ENCODE measurements around the gene CAMTA1.
"Not testable (repeated sequence)": the region's sequence is repeated elsewhere in the genome, so short reads cannot be mapped to it uniquely, and the experiment has no call there.

The CAMTA1 gene

DNA sequence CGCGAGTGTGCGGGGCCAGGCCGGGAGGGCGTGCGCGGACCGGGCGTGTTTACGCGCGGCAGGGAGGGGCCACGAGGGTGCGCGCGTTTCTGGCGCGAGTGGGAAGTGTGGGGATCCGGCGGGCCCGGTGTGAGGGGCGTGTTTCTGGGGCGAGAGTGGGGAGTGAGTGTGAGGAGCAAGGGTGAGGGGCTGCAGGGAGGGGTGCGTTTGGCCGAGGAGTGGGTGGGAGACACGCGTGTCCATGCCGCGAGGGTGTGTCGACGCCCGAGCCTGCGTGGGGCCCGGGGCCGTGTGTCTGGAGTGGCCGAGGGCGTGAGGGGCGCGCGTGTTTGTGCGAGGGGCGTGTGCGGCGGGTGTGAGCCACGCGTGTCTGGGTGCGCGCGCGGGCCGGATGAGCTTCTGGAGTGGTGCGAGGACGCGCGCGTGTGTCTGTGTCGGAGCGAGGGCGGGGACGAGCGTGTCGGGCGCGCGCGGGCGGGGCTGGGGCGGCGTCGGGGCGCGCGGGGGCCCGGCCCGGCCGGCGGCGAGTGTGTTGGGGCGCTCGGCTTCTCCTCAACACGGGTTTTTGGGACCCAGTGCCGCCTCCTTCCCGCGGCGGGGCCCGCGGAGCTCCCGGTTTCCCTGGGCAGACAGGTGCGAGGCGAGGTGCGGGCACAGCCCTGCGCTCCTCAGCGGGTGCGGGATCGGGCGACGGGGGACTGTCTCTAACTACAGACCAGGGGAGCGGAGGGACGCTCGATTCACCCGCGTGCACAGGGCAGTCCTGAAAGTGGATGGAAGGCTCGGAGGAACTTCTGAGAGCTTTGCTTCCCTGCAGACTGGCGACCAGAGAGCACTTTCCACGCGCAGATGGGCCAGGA lies 920.0 kb downstream of the CAMTA1 start:
- H3K4me3 ChIP-seq (ENCODE audit: low read depth in 1 of 2, low read length in 2 of 2), result peak overlapping the region in 1 of 2 donors; percentile 62
- H3K4me1 ChIP-seq (ENCODE audit: control insufficient read depth in 1 of 2, insufficient read depth in 2 of 2, low read length in 2 of 2), result peaks cover 0 to 5% of the 10 kb centered on the region in 2 donors
- H3K9me3 ChIP-seq (ENCODE audit: control insufficient read depth in 1 of 2, low read length in 2 of 2), result no peaks in the 10 kb centered on the region
- no peak overlapping the region for H3K27ac ChIP-seq (ENCODE audit: low read length)
- H3K36me3 ChIP-seq (ENCODE audit: control insufficient read depth in 1 of 2, insufficient read depth in 2 of 2, low read length in 2 of 2), result no peaks in the 10 kb centered on the region
- no peaks in the 10 kb centered on the region for H3K27me3 ChIP-seq (ENCODE audit: low read depth, low read length)

- Histone ChIP-seq H3K4me1 (ENCODE audit: control insufficient read depth in 1 of 2, insufficient read depth in 2 of 2, low read length in 2 of 2) (peaks cover 0 to 5% of the 10 kb centered on the region in 2 donors), H3K9me3 (ENCODE audit: control insufficient read depth in 1 of 2, low read length in 2 of 2) (no peaks in the 10 kb centered on the region), H3K36me3 (ENCODE audit: control insufficient read depth in 1 of 2, insufficient read depth in 2 of 2, low read length in 2 of 2) (no peaks in the 10 kb centered on the region), H3K4me3 (ENCODE audit: low read depth in 1 of 2, low read length in 2 of 2) (peak overlapping the region in 1 of 2 donors; percentile 62), H3K27me3 (ENCODE audit: low read depth, low read length) (no peaks in the 10 kb centered on the region), H3K27ac (ENCODE audit: low read length) (no peak overlapping the region)
Observed at GRCh38 chr1:7705908-7706216, 920.6 kb downstream of the CAMTA1 start.

DNA sequence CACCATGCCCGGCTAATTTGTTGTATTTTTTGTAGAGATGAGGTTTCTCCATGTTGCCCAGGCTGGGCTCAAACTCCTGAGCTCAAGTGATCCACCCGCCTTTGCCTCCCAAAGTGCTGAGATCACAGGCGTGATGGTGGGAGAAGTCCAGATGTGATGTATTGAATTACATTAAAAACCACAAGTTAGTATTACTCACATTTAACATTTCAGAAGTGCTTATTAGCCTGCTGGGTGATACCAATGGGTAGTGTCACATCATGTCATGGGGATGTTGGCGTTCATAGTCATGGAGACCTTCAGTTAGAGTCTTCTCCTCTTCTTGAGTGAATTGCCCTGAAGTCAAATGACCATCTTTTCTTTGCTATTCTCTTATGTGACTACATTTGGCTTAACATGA lies 922.3 kb downstream of the CAMTA1 start:
- no peaks in the 10 kb centered on the region for H3K27me3 ChIP-seq (ENCODE audit: low read depth, low read length)
- peaks cover 0 to 5% of the 10 kb centered on the region in 2 donors for H3K4me1 ChIP-seq (ENCODE audit: control insufficient read depth in 1 of 2, insufficient read depth in 2 of 2, low read length in 2 of 2)
- no peaks in the 10 kb centered on the region for H3K36me3 ChIP-seq (ENCODE audit: control insufficient read depth in 1 of 2, insufficient read depth in 2 of 2, low read length in 2 of 2)
- H3K27ac ChIP-seq (ENCODE audit: low read length), result no peak overlapping the region
- no peak overlapping the region for H3K4me3 ChIP-seq (ENCODE audit: low read depth in 1 of 2, low read length in 2 of 2)
- no peaks in the 10 kb centered on the region for H3K9me3 ChIP-seq (ENCODE audit: control insufficient read depth in 1 of 2, low read length in 2 of 2)

GRCh38 chr1:7708065-7708464 lies 922.8 kb downstream of the CAMTA1 start:
- not testable (repeated sequence) for H3K4me3 ChIP-seq (ENCODE audit: low read depth in 1 of 2, low read length in 2 of 2); H3K27ac ChIP-seq (ENCODE audit: low read length); H3K9me3 ChIP-seq (ENCODE audit: control insufficient read depth in 1 of 2, low read length in 2 of 2); H3K4me1 ChIP-seq (ENCODE audit: control insufficient read depth in 1 of 2, insufficient read depth in 2 of 2, low read length in 2 of 2); H3K36me3 ChIP-seq (ENCODE audit: control insufficient read depth in 1 of 2, insufficient read depth in 2 of 2, low read length in 2 of 2); H3K27me3 ChIP-seq (ENCODE audit: low read depth, low read length)

DNA sequence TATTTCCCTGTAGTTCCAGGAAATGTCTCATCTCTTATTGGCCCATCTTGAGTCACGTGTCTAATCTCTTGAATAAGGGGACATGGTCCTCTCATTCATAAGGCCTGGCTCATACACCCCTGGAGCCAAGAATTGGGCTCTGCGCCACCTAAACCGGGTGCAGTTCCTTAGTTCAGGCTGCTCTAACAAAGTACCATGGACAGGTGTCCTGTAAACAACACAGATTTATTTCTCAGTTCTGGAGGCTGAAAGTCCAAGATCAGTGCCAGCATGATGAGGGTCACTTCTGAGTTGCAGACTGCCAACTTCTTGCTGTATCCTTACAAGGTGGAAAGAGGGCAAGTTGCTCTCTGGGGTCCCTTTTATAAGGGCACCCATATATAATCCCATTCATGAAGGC lies 925.6 kb downstream of the CAMTA1 start:
- Histone ChIP-seq H3K27ac (ENCODE audit: low read length) (no peak overlapping the region), H3K9me3 (ENCODE audit: control insufficient read depth in 1 of 2, low read length in 2 of 2) (no peaks in the 10 kb centered on the region), H3K36me3 (ENCODE audit: control insufficient read depth in 1 of 2, insufficient read depth in 2 of 2, low read length in 2 of 2) (no peaks in the 10 kb centered on the region), H3K4me3 (ENCODE audit: low read depth in 1 of 2, low read length in 2 of 2) (no peak overlapping the region), H3K27me3 (ENCODE audit: low read depth, low read length) (no peaks in the 10 kb centered on the region), H3K4me1 (ENCODE audit: control insufficient read depth in 1 of 2, insufficient read depth in 2 of 2, low read length in 2 of 2) (no peaks in the 10 kb centered on the region)

DNA sequence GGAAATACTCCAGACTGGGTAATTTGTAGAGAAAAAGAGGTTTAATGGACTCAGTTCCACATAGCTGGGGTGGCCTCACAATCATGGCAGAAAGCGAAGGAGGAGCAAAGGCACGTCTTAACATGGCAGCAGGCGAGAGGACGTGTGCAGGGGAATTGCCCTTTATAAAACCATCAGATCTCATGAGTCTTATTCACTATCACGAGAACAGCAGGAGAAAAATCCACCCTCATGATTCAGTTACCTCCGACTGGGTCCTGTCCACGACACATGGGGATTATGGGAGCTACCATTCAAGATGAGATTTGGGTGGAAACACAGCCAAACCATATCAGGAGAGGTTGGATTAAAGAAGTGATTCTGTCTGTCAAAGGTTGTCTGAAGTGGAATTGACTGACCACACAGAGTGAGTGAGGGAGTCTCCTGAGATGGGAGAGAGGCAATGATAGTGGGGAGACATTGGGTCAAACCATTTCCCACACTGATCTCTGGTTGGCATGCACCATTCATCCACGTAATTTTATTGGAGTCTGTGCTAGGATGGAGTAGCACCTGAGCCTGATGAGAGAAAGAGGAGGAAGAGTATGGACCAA lies 927.6 kb downstream of the CAMTA1 start:
- Histone ChIP-seq H3K27me3 (ENCODE audit: low read depth, low read length) (no peaks in the 10 kb centered on the region), H3K4me3 (ENCODE audit: low read depth in 1 of 2, low read length in 2 of 2) (no peak overlapping the region), H3K9me3 (ENCODE audit: control insufficient read depth in 1 of 2, low read length in 2 of 2) (no peaks in the 10 kb centered on the region), H3K36me3 (ENCODE audit: control insufficient read depth in 1 of 2, insufficient read depth in 2 of 2, low read length in 2 of 2) (no peaks in the 10 kb centered on the region), H3K27ac (ENCODE audit: low read length) (no peak overlapping the region), H3K4me1 (ENCODE audit: control insufficient read depth in 1 of 2, insufficient read depth in 2 of 2, low read length in 2 of 2) (no peaks in the 10 kb centered on the region)

DNA sequence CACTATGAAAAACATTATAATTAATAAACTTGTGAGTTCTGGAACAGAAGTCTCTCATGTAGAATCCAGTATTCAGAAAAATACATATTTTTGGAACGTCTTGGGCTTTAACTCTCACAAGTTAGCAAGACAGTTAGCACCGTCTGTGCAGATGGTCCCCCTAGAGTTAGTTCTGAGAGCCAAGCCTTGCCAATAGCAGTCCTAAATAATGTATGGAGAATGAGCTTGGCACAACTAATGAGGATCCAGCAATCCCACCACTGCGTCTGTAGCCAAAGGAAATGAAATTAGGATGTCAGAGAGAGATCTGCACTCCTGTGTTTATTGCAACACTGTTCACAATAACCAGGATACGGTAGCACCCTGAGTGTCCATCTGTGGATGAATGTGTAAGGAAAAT lies 931.3 kb downstream of the CAMTA1 start:
- H3K27ac ChIP-seq (ENCODE audit: low read length), result no peak overlapping the region
- no peaks in the 10 kb centered on the region for H3K9me3 ChIP-seq (ENCODE audit: control insufficient read depth in 1 of 2, low read length in 2 of 2)
- H3K36me3 ChIP-seq (ENCODE audit: control insufficient read depth in 1 of 2, insufficient read depth in 2 of 2, low read length in 2 of 2), result no peaks in the 10 kb centered on the region
- peaks cover 0 to 11% of the 10 kb centered on the region in 2 donors for H3K4me1 ChIP-seq (ENCODE audit: control insufficient read depth in 1 of 2, insufficient read depth in 2 of 2, low read length in 2 of 2)
- H3K27me3 ChIP-seq (ENCODE audit: low read depth, low read length), result no peaks in the 10 kb centered on the region
- no peak overlapping the region for H3K4me3 ChIP-seq (ENCODE audit: low read depth in 1 of 2, low read length in 2 of 2)

DNA sequence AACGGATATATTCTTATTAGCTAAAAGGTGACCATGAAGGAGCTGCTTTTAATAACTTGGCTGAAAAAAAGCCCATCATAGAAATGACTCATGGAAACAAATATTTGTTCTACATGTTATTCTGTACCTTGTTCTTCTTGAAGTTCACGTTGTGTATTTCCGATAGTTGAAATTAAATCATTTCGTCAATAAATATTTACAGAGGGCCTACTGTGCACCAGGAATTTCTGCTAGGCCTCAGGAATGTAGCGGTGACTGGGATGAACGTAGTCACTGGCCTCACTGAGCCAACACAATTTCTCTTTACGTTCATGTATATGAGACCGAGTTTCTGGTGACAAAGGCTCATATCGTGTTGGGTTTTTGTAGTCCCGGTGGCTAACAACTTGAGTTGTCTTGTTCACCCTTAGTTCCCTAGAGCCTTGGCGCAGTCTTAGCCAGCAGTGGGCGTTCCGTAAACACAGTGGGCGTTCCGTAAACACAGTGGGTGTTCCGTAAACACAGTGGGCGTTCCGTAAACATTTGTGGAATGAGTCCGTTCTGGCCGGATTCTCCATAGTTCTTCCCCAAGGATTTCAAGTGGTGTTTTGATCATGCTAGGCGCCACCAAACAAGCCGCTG lies 932.6 kb downstream of the CAMTA1 start:
- Histone ChIP-seq H3K4me3 (ENCODE audit: low read depth in 1 of 2, low read length in 2 of 2) (no peak overlapping the region), H3K27me3 (ENCODE audit: low read depth, low read length) (no peaks in the 10 kb centered on the region), H3K27ac (ENCODE audit: low read length) (no peak overlapping the region), H3K4me1 (ENCODE audit: control insufficient read depth in 1 of 2, insufficient read depth in 2 of 2, low read length in 2 of 2) (peaks cover 0 to 11% of the 10 kb centered on the region in 2 donors), H3K9me3 (ENCODE audit: control insufficient read depth in 1 of 2, low read length in 2 of 2) (no peaks in the 10 kb centered on the region), H3K36me3 (ENCODE audit: control insufficient read depth in 1 of 2, insufficient read depth in 2 of 2, low read length in 2 of 2) (no peaks in the 10 kb centered on the region)

- H3K27me3 ChIP-seq (ENCODE audit: low read depth, low read length), result no peaks in the 10 kb centered on the region
- H3K36me3 ChIP-seq (ENCODE audit: control insufficient read depth in 1 of 2, insufficient read depth in 2 of 2, low read length in 2 of 2), result no peaks in the 10 kb centered on the region
- no peak overlapping the region for H3K27ac ChIP-seq (ENCODE audit: low read length)
- peaks cover 0 to 11% of the 10 kb centered on the region in 2 donors for H3K4me1 ChIP-seq (ENCODE audit: control insufficient read depth in 1 of 2, insufficient read depth in 2 of 2, low read length in 2 of 2)
- H3K9me3 ChIP-seq (ENCODE audit: control insufficient read depth in 1 of 2, low read length in 2 of 2), result no peaks in the 10 kb centered on the region
- no peak overlapping the region for H3K4me3 ChIP-seq (ENCODE audit: low read depth in 1 of 2, low read length in 2 of 2)
Observed at GRCh38 chr1:7719468-7720094, 934.3 kb downstream of the CAMTA1 start.

- H3K4me1 ChIP-seq (ENCODE audit: control insufficient read depth in 1 of 2, insufficient read depth in 2 of 2, low read length in 2 of 2), result peaks cover 0 to 11% of the 10 kb centered on the region in 2 donors
- H3K27ac ChIP-seq (ENCODE audit: low read length), result no peak overlapping the region
- H3K4me3 ChIP-seq (ENCODE audit: low read depth in 1 of 2, low read length in 2 of 2), result no peak overlapping the region
- no peaks in the 10 kb centered on the region for H3K36me3 ChIP-seq (ENCODE audit: control insufficient read depth in 1 of 2, insufficient read depth in 2 of 2, low read length in 2 of 2)
- H3K27me3 ChIP-seq (ENCODE audit: low read depth, low read length), result no peaks in the 10 kb centered on the region
- H3K9me3 ChIP-seq (ENCODE audit: control insufficient read depth in 1 of 2, low read length in 2 of 2), result no peaks in the 10 kb centered on the region
Observed at GRCh38 chr1:7721940-7722669, 936.9 kb downstream of the CAMTA1 start.

DNA sequence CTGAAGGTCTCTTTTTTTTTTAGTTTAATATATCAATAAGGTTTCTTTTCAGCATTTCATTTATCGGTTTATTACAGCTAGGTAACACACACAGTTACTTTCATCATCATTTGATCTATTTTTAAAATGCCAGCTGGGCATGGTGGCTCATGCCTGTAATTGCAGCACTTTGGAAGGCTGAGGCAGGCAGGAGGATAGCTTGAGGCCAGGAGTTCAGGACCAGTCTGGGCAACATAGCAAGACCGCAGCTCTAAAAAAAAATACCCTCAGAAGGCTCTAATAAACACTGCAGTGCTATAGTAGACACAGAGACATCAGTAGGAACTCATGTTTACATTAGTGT lies 937.4 kb downstream of the CAMTA1 start:
- Histone ChIP-seq H3K9me3 (ENCODE audit: control insufficient read depth in 1 of 2, low read length in 2 of 2) (no peaks in the 10 kb centered on the region), H3K36me3 (ENCODE audit: control insufficient read depth in 1 of 2, insufficient read depth in 2 of 2, low read length in 2 of 2) (no peaks in the 10 kb centered on the region), H3K27me3 (ENCODE audit: low read depth, low read length) (no peaks in the 10 kb centered on the region), H3K4me3 (ENCODE audit: low read depth in 1 of 2, low read length in 2 of 2) (no peak overlapping the region), H3K27ac (ENCODE audit: low read length) (no peak overlapping the region), H3K4me1 (ENCODE audit: control insufficient read depth in 1 of 2, insufficient read depth in 2 of 2, low read length in 2 of 2) (peaks cover 0 to 11% of the 10 kb centered on the region in 2 donors)

Data from muscle layer of duodenum (tissue), 2 donors.